IgD-negative memory B cell (primary cell): ENCODE data around the gene CALML3. TPM values are rescaled to one million over a fixed set of nuclear protein-coding genes. Genes with fewer than 3 reads are reported as not detected.

ENCODE experiments used
- H3K27ac Mint-ChIP-seq, 3 donors: one replicate each; pipeline ENCODE4 v1.8.0; 2020 to 2022; ENCODE audit warnings: mild to moderate bottlenecking in 3 of 3, mixed read lengths in 3 of 3, moderate library complexity in 1 of 3
- H3K27me3 Mint-ChIP-seq: one replicate; pipeline ENCODE4 v1.8.0; 2021; ENCODE audit warnings: mixed read lengths
- H3K36me3 Mint-ChIP-seq: one replicate; pipeline ENCODE4 v1.8.0; 2020; ENCODE audit warnings: mild to moderate bottlenecking, mixed read lengths
- H3K4me1 Mint-ChIP-seq, 3 donors: one replicate each; pipeline ENCODE4 v1.8.0; 2020 to 2022; ENCODE audit warnings: mixed read lengths in 3 of 3, mild to moderate bottlenecking in 1 of 3
- H3K4me3 Mint-ChIP-seq, 4 donors: one replicate each; pipeline ENCODE4 v1.8.0; 2020 to 2022; ENCODE audit warnings: mild to moderate bottlenecking in 4 of 4, mixed read lengths in 4 of 4, moderate library complexity in 3 of 4
- H3K9me3 Mint-ChIP-seq, 3 donors: one replicate each; pipeline ENCODE4 v1.8.0; 2020 to 2021; ENCODE audit warnings: mixed read lengths in 3 of 3, mild to moderate bottlenecking in 1 of 3
- polyA plus RNA-seq: library from polyadenylated mRNA; unstranded; fragments of 300-500 nt; fragmentation: Illumina TruSeq; gene quantifications from one replicate; pipeline ENCODE4 v1.2.3, GENCODE V29; 2021

The CALML3 gene
- polyA plus RNA-seq, 1 donor from 2014 or later = not detected

GRCh38 chr10:5575144-5575481 is 50.4 kb downstream of the CALML3 start:
- Mint-ChIP-seq H3K4me3 (no peak overlapping the region), H3K27ac (no peak overlapping the region), H3K27me3 (peaks cover 5% of the 10 kb centered on the region), H3K4me1 (peaks cover 0 to 5% (median 0%) of the 10 kb centered on the region in 3 donors), H3K9me3 (no peaks in the 10 kb centered on the region), H3K36me3 (no peaks in the 10 kb centered on the region)

DNA sequence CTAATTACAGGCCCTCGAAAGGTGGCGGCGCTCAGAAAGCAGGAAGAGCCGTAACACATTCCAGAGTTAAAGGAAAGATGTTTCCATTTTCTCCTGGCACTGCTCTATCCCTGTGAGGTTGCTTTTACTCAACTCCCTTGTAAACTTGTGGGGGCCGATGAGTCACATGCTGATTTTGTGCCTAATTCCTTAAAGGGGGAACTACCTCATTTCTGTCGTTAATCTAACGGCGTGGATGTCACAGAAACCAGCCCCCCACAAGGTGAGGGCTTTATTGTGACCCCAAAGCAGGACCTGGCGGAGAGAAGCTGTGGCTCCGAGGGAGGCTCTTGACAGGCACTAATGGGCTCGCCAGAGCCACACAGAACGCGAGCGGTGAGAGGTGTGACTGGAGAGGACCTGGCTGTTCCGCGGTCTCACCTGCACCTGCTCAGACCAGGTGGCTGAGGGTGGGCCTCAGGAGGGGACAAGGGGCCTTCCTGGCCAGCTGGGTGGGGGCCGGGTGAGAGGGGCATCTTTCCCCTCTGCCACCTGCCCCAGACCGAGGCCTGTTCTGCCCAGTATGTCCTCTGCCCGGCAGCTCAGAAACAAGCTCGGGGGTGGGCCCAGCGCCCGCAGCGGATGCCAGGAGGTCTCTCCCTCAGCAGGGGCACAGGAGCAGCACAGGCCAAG is 50.9 kb downstream of the CALML3 start:
- H3K4me3 Mint-ChIP-seq = no peak overlapping the region
- no peaks in the 10 kb centered on the region for H3K9me3 Mint-ChIP-seq
- H3K4me1 Mint-ChIP-seq = peaks cover 3 to 7% (median 4%) of the 10 kb centered on the region in 3 donors
- no peak overlapping the region for H3K27ac Mint-ChIP-seq
- H3K36me3 Mint-ChIP-seq = no peaks in the 10 kb centered on the region
- H3K27me3 Mint-ChIP-seq = peaks cover 5% of the 10 kb centered on the region

DNA sequence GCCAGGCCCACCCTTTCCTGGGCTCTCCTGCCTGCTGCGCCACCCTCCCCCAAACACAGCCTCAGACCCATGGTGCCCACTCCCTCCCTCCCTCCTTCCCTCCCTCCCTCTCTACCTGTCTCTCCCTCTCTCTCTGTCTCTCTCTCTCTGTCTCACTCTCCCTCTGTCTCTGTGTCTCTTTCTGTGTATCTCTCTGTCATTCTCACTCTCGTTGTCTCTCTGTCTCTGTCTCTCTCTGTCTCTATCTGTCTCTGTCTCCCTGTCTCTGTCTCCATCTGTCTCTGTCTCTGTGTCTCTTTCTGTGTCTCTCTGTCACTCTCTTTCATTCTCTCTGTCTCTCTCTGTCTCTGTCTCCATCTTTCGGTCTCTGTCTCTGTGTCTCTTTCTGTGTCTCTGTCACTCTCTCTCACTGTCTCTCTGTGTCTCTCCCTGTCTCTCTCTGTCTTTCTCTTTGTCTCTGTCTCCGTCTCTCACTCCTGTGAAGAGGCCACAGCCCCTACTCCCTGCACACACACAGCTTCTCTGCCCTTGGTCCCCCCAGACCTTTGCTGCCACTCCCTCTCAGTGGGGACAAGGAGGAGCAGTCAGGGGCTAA is 51.5 kb downstream of the CALML3 start:
- Mint-ChIP-seq H3K4me1 (peaks cover 6 to 8% (median 7%) of the 10 kb centered on the region in 3 donors), H3K27me3 (peaks cover 5% of the 10 kb centered on the region), H3K4me3 (no peak overlapping the region), H3K27ac (no peak overlapping the region), H3K36me3 (no peaks in the 10 kb centered on the region), H3K9me3 (peaks cover 0 to 2% (median 0%) of the 10 kb centered on the region in 3 donors)

Other genes starting within 250 kb of the CALML3 start
- not detected for gene UCN3, start 160.0 kb upstream of the CALML3 start, polyA plus RNA-seq
- not detected for gene TUBAL3, start 120.1 kb upstream of the CALML3 start, polyA plus RNA-seq
- gene NET1, start 112.4 kb upstream of the CALML3 start, polyA plus RNA-seq = 3.7 TPM
- gene CALML5, start 25.4 kb upstream of the CALML3 start, polyA plus RNA-seq = not detected
- 6.6 TPM for gene ASB13, start 141.6 kb downstream of the CALML3 start, polyA plus RNA-seq
- gene TASOR2, start 159.9 kb downstream of the CALML3 start, polyA plus RNA-seq = 12.2 TPM